RPMI8226 (cell line): Measurements from ENCODE around the gene ELOVL5.
"Not testable (repeated sequence)": the region's sequence is repeated elsewhere in the genome, so short reads cannot be mapped to it uniquely, and the experiment has no call there.

Experiments
- DNase-seq: peaks from one replicate; pipeline ENCODE4 v3.0.0-alpha.2; 2015

The ELOVL5 gene

DNA sequence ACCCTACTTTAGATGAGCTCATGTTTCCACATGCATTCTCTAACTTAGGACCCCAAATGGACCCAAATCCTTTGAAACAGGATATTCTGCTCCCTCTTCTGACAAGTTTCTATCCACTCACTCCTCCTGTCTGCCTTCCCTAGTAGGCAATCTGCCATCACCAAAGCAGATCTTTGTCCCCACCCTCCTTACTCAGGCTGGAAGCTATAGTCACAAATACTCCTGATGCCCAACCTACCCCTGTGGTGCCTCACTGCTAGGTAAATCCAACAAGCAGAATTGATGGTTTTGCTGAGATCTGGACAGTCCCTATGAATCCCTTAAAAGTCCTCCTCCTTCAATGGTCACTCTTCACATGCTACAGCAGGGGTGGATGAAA lies 21.7 kb downstream of the ELOVL5 start:
- DNase-seq: no peak

DNA sequence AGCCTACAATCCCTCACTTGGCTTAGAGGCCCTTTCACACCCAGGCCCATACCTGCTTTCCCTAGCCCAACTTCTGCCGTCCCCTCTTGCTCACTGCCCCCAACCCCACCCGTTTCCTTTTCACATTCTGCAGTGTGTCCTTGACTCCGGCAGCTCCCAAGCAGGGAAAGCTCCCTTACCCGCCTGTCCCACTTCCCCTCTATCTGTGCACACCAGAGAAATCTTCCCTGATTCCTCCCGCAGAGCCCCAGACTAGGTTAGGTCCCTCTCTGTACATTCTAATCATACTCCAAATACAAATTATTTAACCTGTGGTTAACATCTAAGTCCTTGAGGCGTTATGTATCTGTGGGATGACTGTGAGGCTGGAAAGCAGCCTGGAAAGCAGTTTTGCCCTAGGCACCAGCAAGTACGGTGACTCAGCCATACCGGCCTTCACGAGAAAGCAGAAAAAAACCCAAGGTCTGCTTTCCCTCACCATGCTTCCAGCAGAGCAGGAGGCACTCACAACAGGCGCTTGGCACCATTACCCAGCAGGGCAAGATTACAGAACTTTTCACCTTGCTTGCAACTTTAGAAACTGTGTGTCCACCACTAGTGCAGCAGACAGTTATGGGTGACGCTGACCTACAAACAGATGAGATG lies 22.3 kb downstream of the ELOVL5 start:
- DNase-seq: no peak

DNA sequence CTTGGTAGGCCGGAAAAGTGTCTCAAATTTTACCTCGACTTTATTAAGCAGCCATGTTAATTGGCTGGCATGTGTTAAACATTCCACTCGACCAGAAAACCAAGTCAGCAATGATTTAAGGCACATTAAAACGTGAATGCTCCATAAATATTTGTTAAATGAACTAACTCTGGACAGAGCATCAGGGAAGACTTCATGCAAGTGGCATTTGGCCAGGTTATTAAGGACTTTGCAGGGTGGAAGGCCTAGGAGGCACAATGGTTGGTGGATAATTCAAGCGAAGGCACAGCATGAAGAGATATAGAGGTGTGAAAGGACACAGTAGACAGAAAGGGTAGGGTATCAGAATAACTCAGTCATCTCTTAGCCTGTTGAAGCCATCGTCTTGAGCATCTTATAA lies 23.0 kb downstream of the ELOVL5 start:
- DNase-seq: no peak

DNA sequence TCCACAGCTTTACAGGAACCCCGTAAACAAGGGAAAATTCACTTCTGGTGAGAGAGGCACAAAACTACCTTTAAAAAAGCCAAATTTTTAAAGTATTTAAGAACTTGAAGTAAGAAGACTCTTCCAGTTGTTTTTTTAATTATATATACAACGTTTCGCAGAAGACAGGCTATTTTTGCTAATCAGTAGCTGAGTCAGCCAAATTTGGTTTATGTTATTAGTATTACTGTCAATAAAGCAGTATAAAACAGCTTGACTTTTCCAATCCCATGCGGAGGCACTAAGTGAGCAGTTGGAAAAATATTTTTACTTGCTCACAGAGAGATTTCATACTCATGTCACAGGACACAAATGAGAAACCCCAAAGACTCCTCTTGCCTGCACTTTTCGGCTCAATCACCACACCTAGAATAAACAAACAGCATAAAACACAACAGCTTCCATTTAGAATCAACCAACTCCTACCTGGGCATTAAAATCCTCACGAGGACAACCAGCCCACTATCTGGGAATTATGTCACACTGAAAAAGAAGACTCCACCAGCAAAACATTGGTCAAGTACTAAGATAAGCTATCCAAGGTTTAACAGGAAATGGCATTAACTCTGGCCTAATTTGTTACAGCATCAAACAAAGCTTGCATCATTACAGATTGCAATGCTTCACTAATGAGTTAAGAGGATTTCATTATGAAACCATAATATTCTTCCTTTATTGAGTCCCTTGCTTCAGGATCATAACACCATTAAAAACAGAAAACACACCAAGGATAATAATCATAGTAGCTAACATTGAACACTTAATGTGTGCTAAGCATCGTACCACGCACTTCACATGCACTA lies 26.3 kb downstream of the ELOVL5 start:
- DNase-seq: no peak

DNA sequence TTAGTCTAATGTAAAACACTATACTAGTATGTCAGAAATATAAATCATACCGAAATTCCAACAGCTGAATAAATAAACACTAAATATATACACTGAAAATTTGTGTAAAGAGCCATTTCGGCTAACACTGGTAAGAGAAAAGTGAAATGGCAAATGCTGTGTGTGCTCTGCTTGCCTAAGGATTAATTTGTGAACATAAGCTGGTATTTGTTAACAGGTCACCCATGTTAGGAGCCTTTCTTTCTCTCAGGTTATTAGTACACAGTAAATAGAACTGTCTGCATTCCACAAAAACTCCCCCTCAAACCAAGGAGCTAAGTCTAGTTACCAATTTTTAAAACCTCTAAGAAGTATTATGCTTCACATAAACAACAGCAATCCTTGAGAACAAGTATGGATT lies 27.0 kb downstream of the ELOVL5 start:
- DNase-seq: no peak

DNA sequence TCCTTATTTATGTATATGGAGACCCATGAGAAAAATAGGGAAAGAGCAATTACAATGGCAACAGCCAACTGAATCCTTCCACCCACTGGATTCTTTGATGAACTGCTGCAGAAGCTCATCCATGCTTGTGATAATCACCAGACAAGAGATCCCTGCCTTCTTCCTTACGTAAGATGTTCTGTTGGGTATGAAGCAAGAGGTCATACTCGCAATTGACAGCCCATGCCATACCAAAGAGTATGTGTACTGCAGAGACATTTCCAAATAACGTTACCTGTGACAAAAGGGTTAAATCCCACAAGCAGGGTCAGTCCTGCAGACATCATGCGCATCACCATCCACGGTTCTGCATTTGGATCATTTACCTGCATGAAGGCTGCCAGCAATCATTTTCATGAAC lies 27.8 kb downstream of the ELOVL5 start:
- DNase-seq: no peak

DNA sequence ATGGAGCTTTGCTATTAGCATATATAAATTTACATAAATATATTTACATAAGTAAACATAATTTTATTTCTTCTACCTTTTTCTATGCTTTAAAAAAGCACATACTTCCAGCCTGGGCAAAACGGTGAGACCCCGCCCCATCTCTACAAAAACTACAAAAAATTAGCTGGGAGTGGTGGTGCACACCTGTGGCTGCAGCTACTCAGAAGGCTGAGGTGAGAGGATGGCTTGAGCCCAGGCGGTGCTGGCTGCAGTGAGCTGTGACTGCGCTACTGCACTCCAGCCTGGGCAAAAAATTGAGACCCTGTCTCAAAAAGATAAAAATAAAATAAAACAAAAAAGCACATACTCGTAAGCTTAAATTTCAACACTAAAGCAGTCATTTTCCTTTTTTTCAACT lies 30.3 kb downstream of the ELOVL5 start:
- DNase-seq: no peak

DNA sequence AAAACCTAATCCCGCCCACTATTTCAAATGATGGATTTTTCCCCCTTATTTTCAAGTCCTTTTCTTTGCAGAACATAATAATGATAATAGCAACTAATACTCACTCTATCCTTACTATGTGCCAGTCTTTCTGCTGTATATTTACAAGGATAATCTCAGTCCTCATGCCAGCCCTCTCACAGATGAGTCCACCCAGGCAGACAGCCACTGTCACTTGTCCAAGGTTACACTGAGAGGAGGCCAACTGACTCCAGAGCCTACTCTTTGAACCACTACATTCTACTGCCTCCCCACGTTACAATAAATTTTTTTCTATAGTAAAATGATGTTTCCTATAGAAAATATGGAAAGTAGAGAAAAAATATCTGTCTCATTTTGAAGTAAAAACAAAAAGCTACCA lies 30.9 kb downstream of the ELOVL5 start:
- DNase-seq: no peak

DNA sequence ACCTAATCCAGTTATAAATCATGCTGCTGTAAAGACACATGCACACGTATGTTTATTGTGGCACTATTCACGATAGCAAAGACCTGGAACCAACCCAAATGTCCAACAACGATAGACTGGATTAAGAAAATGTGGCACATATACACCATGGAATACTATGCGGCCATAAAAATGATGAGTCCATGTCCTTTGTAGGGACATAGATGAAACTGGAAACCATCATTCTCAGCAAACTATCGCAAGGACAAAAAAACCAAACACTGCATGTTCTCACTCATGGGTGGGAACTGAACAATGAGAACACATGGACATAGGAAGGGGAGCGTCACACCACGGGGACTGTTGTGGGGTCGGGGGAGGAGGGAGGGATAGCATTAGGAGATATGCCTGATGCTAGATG lies 31.5 kb downstream of the ELOVL5 start:
- not testable (repeated sequence) for DNase-seq

DNA sequence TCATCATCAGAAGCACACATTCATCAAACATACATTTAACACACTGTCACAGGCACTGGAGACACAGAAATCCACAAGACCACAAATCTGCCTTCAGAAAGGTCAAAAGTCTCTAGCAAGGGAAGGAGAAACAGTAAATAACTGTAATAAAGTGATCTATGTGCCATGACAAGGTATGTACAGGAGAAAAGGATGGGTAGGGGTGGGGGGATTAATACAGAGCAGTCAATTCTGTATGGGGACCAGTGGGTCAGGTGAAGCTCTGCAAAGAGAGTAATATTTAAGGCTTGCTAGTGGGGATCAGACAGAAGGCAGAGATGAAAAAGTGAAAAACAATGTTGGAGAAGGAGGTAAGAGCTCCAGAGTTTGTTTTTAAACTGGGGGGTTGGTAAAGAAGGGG lies 32.6 kb downstream of the ELOVL5 start:
- DNase-seq: no peak

DNA sequence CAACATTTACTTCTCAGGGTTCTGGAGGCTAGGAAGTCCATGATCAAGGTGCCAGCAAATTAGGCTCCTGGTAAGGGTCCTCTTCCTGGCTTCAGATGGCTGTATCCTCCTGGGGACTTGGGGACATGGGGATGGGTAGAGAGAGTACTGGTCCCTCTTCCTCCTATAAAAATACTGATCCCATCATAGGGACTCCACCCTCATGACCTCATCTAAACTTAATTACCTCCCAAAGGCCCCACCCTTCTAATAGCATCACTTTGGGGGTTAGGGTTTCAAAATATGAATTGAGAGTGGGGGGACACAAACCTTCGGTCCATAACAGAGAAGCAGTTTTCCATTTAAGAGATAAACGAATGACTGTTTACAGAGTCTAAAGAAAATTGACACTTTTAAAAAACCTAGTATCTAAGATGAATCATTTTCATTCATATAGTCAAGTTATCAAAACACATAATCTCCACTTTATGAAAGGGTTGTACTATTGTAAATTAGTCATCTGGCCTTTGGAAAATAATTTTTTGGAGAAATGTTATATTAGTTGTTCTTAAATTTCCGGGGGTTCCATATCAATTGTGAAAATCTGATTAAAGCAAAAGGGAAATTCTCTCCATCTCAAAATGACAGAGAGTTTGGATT lies 33.5 kb downstream of the ELOVL5 start:
- DNase-seq: no peak

DNA sequence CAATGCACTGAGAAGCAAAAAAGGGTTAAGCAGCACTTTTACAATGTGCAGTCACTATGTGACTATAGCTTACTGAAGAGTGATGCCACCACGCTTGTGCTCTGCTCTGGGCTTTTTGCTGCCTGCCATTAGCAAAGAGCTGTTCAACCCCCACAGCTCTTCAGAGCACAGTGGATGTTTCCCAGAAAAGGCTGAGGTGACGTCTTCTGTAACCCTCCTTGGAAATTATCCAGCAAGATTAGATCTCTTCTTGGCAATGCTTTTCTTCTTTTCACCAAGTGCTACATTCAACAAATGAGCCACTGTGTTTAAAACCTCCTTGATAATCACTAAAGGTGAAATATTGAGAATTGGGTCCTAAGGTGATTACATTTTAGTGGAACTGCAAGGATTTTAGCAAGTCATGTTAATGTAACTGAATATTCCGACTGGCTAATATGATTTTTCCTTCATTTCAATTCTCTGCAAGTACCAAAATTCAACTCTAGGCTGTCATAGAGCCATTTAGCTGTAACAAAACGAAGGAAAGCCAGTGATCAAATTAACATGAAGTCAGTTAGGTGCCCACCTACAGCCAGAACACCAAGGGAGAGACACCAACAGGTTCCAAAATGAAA lies 34.9 kb downstream of the ELOVL5 start:
- no peak for DNase-seq

DNA sequence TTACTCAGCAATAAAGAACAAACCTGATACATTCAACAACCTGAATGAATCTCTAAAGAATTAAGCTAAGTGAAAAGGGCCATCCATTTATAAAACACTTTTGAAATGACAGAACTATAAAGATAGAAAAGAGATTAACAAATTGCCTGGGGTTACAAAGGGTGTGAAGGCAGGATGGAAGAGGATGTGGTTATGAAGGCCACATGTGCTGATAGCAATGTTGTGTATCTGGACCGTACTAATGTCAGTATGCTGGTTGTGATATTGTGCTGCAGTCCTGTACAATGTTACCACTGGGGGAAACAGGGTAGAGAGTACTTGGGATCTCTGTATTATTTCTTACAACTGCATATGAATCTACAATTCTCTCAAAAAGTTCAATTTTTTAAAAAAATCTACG lies 36.4 kb downstream of the ELOVL5 start:
- DNase-seq: no peak

DNA sequence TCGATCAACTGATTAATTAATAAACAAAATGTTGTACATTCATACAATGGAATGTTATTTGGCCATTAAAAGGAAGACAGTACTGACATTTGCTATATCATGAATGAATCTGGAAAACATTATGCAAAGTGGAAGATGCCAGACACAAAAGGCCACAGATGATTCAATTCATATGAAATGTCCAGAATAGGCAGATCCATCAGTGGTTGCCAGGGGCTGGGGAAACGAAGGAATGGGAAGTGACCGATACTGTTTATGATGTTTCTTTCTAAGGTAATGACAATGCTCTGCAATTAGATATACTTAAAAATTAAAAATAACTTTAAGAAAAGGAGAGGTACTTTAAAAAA lies 37.2 kb downstream of the ELOVL5 start:
- no peak for DNase-seq

DNA sequence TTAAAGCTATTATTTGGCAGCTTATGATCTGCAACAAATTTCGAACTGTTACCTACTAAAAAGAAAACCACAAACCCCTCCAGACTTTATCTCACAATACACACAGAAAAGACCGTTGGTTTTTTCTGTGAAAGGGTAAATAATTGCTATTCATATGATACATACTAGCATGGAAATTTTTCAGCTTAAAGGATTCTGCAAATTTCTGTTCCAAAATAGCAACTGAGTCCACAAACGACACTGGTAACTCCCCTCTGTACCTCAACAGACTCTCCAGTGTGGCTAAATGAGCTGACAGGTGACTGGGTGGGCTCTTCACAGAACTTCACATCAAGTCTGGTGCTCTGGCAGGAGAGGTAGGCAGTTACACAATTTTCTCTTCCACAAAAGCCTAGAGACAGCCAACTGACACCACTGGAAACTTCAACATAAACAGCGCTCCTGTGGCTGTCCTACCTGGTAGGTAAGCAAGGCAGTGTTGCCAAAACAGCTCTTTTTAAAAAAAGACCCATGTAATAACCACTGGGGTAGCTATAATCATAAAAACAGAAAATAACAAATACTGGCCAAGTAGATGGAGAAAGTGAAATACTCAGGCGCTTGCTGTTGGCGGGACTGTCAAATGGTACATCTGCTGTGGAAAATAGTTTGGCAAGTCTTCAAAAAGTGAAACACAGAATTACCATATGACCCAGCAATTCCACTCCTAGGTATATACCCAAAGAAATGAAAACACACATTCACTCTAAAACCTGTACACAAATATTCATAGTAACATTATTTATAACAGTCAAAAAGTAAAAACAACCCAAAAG lies 37.8 kb downstream of the ELOVL5 start:
- no peak for DNase-seq

DNA sequence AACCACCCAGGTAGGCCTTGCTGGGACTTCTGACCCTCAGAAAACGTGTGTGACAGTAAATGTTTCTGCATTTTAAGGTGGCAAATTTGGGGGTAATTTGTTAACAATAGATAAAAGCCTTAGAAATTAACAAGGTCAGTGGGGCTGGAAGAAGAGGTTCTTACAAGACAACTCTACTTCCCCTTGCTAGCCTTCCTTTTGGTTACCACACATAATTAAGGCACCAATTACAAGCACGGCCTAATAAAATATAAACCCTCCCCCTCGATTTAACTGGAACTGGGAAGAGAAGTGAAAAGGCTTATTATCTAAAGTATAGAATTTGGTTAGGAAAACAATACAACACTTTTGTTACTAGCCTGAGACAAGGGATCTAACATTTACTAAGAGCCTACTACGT lies 38.8 kb downstream of the ELOVL5 start:
- DNase-seq: no peak

DNA sequence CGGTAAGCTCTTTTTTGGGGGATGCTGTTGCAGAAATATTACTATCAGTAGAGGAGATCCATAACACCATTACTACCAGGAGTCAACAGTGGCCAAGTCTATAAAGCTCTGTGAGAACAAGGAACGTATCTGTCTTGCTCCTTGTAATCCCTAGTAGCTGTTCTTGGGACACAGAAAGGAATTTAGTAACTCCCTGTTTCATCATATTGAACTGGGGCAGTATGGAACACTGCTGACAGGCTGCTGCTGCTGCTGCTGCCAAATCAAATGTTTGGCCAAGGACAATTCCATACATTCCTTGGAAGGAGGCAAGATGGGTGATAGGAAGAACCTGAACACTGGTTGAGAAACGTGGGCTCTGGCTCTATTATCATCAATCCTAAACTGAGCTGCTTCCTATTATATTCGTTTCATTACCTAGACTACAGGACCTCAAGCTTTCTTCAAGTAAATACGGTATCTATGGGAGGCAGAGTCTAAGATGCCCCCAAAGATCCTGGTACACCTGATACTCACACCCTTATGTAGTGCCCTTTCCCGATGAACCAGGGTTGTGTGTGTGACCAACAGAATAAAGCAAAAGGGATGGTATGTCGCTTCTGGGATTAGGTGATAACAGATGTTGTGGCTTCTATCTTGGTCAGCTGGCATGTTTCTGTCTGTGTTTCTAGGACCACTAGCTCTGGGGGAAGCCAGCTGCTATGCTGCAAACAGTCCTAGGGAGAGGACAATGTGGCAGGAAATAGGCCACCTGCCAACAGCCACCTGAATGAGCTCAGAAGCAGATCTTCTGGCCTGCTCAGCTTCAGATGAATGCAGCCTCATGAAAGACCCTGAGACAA lies 39.5 kb downstream of the ELOVL5 start:
- peak; percentile 79 for DNase-seq

DNA sequence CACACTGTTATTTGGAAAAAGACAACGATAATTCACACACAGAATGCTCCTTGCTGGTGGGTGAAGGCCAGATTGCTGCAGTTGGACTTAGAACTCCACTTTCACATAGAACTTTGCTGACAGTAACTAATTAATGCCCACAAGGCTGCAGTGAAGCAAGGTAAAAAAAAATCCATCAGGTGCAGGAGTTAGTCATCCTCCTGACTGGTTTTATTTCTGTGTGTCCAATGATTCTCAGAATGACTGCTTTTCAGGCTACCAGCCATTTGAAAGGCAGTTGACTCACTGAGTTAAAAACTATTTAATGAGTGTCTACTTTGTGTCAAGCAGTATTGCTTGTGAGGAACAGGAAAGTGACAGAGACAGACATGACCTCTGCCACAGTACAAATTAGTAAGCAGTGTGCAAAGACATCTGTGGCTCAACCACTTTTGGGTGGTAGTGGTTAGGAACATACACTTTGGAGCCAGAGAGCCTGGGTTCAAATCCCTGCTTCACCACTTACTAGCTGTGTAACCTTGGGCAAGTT lies 41.9 kb downstream of the ELOVL5 start:
- DNase-seq: peak; percentile 18

DNA sequence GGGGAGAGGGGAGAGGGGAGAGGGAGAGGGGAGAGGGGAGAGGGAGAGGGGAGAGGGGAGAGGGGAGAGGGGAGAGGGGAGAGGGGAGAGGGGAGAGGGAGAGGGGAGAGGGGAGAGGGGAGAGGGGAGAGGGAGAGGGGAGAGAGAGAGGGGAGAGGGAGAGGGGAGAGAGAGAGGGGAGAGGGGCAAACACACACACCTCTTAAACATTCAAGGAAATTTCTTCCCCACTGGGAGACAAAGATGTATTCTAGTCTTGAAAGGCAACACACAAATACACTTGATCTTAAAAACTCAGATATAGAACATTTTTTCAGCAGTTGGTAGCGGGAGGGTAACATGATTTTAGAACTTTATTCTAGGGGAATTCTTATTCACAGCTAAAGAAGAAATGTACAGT lies 42.5 kb downstream of the ELOVL5 start:
- not testable (repeated sequence) for DNase-seq

DNA sequence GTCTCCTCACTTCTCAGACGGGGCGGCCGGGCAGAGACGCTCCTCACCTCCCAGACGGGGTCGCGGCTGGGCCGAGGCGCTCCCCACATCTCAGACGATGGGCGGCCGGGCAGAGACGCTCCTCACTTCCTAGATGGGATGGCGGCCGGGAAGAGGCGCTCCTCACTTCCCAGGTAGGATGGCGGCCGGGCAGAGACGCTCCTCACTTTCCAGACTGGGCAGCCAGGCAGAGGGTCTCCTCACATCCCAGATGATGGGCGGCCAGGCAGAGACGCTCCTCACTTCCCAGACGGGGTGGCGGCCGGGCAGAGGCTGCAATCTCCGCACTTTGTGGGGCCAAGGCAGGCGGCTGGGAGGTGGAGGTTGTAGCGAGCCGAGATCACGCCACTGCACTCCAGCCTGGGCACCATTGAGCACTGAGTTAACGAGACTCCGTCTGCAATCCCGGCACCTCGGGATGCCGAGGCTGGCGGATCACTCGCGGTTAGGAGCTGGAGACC lies 43.2 kb downstream of the ELOVL5 start:
- not testable (repeated sequence) for DNase-seq

DNA sequence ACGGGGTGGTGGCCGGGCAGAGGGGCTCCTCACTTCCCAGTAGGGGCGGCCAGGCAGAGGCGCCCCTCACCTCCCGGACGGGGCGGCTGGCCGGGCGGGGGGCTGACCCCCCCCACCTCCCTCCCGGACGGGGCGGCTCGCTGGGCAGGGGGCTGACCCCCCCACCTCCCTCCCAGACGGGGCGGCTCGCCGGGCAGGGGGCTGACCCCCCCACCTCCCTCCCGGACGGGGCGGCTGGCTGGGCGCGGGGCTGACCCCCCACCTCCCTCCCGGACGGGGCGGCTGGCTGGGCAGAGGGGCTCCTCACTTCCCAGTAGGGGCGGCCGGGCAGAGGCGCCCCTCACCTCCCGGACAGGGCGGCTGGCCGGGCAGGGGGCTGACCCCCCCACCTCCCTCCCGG lies 43.8 kb downstream of the ELOVL5 start:
- DNase-seq: not testable (repeated sequence)
